Muscle of back (tissue), 11 donors: ENCODE measurements around the gene DNAAF5. TPM values are rescaled to one million over a fixed set of nuclear protein-coding genes. Genes with fewer than 3 reads are reported as not detected.

ENCODE experiments used
- DNase-seq, 3 donors: peaks; one replicate each; pipeline versions ENCODE4 v3.0.0 to v3.0.0-alpha.2; 2013
- polyA plus RNA-seq, 10 donors: library from polyadenylated mRNA; unstranded; fragments of 120-200 nt; gene quantifications; one replicate each; pipeline ENCODE4 v1.2.1, GENCODE V29; 2013; ENCODE audit not compliant: insufficient read length in 10 of 10

Gene DNAAF5
- polyA plus RNA-seq, 10 donors: 21.5 to 31.2 (median 24.9) TPM

DNA sequence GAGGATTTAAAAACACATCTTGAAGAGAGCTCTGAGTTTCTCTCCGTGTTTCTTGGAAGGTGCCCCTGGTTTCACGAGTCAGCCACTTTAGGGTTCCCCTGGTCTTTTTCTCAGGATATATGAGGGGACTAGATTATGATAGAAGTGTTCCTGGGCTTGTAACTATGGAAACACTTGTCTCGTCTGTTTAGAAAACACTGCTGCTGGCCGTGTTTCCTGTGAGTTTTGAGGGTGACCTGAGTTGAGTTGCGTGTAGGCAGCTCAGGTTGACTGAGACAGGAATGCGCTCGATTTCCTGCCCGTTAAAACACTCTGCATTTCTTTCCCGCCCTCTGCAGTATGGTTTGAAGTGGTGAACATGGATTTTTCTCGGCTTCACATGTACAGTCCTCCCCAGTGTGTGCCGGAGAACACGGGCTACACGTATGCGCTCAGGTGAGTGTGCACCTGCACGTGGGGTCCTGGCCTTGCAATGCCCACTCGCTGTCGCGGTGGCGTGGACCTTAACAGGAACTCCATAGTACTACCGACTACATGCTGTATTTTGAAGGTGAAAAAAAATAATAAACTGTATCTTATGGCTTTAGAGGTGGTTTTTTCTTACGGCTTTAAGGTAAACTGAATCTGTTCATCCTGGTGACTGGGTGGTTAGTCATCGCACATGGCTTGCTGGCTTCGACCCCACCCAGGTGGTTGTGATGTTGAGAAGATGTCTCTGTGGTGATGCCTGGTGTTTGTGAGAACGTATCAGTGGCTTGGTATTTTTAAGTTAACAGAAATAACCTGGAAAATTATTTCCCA is 105.9 kb downstream of the DNAAF5 start, which contains the start of gene SUN1:
Gene SUN1, plus strand, starts transcription at position 310 of the 801 bp plus-strand sequence. Its CDS starts 49 bp downstream, at position 359.
- peak; percentile 60 to 70 (median 63) for DNase-seq

DNA sequence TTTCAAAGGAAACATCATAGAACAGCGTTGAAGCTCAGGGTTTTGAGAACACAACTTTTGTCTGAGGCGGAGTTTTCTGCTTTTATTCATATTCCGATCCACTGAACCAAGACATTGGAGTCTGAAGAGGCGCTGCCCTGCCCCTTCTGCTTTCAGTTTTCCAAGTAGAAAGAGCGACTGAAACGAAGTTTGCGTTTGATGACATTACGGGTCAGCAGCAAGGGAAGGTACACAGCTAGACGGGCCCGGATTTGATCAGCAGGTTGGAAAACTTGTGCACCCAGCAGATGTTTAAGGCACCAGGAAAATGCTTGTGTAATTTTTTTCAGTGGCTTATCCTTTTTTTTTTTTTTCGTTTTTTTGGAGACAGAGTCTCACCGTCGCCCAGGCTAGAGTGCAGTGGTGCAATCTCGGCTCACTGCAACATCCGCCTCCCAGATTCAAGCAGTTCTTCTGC is 106.5 kb downstream of the DNAAF5 start:
- no peak for DNase-seq

DNA sequence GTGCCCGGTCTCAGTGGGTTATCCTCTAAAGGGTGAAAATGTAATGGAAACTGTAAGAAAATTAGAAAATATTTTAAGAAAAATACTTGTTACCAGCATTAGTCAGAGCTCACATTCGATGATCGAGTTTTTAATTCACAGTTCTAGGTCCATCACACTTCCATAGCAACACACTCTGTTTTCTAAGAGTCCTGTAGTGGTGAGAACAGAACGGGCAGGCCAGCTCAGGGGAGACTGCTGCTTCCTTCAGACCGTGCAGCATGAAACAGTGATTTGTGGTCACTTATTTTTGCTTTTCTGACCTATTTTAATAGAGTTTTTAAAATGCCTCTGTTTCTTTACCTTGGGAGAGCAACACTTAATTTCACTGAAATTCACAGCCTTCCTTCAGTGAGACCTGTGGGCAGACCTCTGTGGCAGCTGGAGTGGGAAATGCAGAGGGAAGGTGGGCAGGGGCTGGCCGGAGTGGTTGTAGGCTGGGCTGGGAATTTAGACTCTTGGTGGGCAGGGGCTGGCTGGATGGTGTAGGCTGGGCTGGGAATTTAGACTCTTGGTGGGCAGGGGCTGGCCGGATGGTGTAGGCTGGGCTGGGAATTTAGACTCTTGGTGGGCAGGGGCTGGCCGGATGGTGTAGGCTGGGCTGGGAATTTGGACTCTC is 107.2 kb downstream of the DNAAF5 start:
- DNase-seq: no peak

DNA sequence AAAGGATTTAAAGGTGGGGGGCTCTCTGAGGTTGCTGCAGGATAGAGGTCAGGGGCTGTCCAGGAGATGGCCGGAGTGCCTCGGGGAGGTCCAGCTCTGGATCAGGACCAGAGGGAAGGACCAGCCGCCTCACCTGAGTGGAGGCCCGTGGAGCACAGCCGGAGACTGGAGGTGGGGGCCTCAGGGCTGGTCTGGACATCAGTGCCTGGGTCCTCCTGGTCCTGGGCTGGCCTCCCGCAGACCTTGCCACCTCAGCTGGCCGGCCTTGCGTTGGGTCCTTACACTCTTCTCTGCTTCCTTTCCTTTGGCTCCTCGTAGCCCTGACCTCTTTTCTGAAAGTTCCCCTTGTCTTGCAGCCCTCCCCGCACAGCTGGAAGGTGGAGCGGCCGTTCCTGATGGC is 107.8 kb downstream of the DNAAF5 start:
- no peak for DNase-seq

DNA sequence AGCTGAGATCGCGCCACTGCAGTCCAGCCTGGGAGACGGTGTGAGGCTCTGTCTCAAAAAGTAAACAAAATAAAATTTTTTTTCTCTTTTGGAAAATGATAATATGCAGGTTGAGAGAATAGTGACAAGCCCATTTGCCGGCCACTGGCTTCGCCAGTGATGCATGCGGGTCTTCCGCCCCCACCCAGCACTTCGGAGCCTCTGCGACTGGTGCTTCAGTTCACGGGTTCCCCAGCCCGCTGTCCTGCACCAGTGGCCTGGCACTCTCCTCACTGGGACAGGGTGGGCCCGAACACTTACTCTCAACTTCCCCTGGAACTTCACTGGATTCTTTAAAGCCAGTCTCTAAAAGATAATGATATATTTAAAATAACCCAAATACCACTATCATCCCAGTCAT is 108.5 kb downstream of the DNAAF5 start:
- DNase-seq: no peak

DNA sequence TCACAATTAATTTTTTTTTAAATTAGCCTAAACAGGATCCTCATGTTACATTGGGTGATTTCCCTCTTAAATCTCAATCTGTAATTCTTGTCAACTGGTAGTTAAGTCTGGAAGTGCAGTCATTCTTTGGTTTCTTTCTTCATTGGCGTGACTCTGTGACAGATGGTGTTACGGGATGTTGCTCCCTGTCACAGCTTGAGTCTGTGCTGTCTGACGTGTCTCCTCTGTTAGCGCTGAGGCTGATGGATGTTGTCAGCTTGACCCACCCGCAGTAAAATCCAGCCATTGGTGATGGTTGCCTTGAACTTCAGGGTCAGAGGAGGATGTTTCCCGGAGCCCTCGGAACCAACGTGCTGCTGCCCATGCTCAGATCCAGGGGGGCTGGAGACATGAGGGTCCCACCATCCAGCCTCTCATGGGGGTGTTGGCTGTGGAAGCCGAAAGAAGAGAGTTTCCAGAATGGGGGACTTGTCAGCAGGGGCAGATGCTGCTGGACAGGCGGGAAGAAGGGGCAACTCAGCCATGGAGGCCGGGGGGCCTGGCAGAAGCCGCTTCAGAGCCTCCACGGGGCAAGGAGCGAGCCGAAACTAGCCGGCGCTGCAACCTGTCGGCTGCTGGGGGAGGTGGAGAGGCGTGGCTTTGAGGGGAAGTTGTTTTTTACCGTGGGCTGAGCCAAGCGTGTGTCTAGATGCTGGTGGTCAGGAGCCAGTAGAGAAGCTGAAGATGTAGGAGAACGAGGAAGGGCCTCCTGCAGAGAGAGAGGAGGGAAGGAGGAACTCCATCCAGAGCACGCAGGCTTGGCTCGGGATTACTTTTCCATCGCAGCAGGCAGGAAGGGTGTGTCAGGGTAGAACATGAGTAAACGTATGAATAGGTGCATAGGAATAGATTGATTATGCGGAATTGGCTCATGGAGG is 109.2 kb downstream of the DNAAF5 start:
- no peak for DNase-seq

Other genes with a start within 250 kb of the DNAAF5 start
- gene PDGFA, start 206.9 kb upstream of the DNAAF5 start, polyA plus RNA-seq: 10 to 100 TPM; 24.6 to 45.9 (median 31.2) TPM
- 10 to 100 TPM; 18.4 to 39.6 (median 27.5) TPM for gene PRKAR1B, start 582 bp downstream of the DNAAF5 start, polyA plus RNA-seq
- gene SUN1, start 105.8 kb downstream of the DNAAF5 start, polyA plus RNA-seq: 100 to 1,000 TPM; 148 to 229 (median 179) TPM
- 10 to 100 TPM; 27.5 to 39.4 (median 36.7) TPM for gene GET4, start 149.9 kb downstream of the DNAAF5 start, polyA plus RNA-seq
- gene ADAP1, start 228.0 kb downstream of the DNAAF5 start, polyA plus RNA-seq: 1 to 10 TPM; 1.4 to 4.3 (median 2.3) TPM
- 10 to 100 TPM in 6 of 10 donors, 1 to 10 TPM in 4; 7.0 to 12.4 (median 10.5) TPM for gene COX19, start 248.8 kb downstream of the DNAAF5 start, polyA plus RNA-seq